ENCODE data around the gene OPCML. TPM values are rescaled to one million over a fixed set of nuclear protein-coding genes. Genes with fewer than 3 reads are reported as not detected.

OPCML gene
- total RNA-seq, 1 experiment from 2014 or later, result not detected

DNA sequence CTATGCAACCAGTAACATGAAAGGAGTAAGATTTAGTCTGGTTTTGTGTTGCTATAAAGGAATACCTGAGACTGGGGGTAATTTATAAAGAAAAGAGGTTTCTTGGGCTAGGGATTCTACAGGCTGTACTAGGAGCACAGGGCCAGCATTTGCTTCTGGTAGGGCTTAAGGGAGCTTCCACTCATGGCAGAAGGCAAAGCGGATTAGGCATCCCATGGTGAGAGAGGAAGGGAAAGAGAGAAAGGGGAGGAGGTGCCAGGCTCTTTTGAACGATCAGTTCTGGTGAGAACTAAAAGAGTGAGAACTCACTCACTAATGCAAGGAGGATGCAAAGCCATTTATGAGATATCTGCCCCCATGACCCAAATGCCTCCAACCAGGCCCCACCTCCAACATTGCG lies 283.2 kb downstream of the OPCML start:
- no peak for TF ChIP-seq EZH2 (IDR thresholded peaks at IDR 0.05; ENCODE audit: low read depth)
- TF ChIP-seq, protein P1, sequence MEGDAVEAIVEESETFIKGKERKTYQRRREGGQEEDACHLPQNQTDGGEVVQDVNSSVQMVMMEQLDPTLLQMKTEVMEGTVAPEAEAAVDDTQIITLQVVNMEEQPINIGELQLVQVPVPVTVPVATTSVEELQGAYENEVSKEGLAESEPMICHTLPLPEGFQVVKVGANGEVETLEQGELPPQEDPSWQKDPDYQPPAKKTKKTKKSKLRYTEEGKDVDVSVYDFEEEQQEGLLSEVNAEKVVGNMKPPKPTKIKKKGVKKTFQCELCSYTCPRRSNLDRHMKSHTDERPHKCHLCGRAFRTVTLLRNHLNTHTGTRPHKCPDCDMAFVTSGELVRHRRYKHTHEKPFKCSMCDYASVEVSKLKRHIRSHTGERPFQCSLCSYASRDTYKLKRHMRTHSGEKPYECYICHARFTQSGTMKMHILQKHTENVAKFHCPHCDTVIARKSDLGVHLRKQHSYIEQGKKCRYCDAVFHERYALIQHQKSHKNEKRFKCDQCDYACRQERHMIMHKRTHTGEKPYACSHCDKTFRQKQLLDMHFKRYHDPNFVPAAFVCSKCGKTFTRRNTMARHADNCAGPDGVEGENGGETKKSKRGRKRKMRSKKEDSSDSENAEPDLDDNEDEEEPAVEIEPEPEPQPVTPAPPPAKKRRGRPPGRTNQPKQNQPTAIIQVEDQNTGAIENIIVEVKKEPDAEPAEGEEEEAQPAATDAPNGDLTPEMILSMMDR (conservative IDR thresholded peaks at IDR 0.05), result no peak
- H3K4me2 ChIP-seq, result no peak overlapping the region
- no peak overlapping the region for H2AFZ ChIP-seq
- no peaks in the 10 kb centered on the region for H3K79me2 ChIP-seq (ENCODE audit: low read depth)
- no peak overlapping the region for H3K27ac ChIP-seq
- no peaks in the 10 kb centered on the region for H3K4me1 ChIP-seq (replicated peaks; ENCODE audit: insufficient read depth)
- H4K20me1 ChIP-seq (ENCODE audit: insufficient read depth), result no peaks in the 10 kb centered on the region
- intact Hi-C loops (cut with micrococcal nuclease; ENCODE audit: unreplicated experiment), result no loop called here
- H3K9me2 ChIP-seq (ENCODE audit: insufficient read depth), result no peaks in the 10 kb centered on the region
- ChIA-PET CTCF (no interaction called here), POLR2A (ENCODE audit: unreplicated experiment) (no interaction called here)
- BruUV-seq (replicated peaks), result no TSS peak
- no peaks in the 10 kb centered on the region for H3K27me3 ChIP-seq (ENCODE audit: insufficient read depth, low read depth)
- no peaks in the 10 kb centered on the region for H3K36me3 ChIP-seq (ENCODE audit: low read depth)
- no peaks in the 10 kb centered on the region for H3F3A ChIP-seq (ENCODE audit: insufficient read depth, low read depth)
- H3K4me3 ChIP-seq, result no peak overlapping the region
- no peak for DNase-seq
- H3K9me3 ChIP-seq (ENCODE audit: insufficient read depth, low read depth), result no peaks in the 10 kb centered on the region

GRCh38 chr11:133243832-133244231 lies 288.5 kb downstream of the OPCML start:
- DNase-seq, result no peak
- Histone ChIP-seq H4K20me1 (ENCODE audit: insufficient read depth) (no peaks in the 10 kb centered on the region), H3K79me2 (ENCODE audit: low read depth) (no peaks in the 10 kb centered on the region), H3K4me3 (no peak overlapping the region), H3K9me3 (ENCODE audit: insufficient read depth, low read depth) (no peaks in the 10 kb centered on the region), H3K36me3 (ENCODE audit: low read depth) (no peaks in the 10 kb centered on the region), H3F3A (ENCODE audit: insufficient read depth, low read depth) (no peaks in the 10 kb centered on the region), H3K27me3 (ENCODE audit: insufficient read depth, low read depth) (peaks cover 29% of the 10 kb centered on the region), H2AFZ (no peak overlapping the region), H3K27ac (no peak overlapping the region), H3K4me1 (replicated peaks; ENCODE audit: insufficient read depth) (no peaks in the 10 kb centered on the region), H3K9me2 (ENCODE audit: insufficient read depth) (no peaks in the 10 kb centered on the region), H3K4me2 (no peak overlapping the region)
- intact Hi-C loops (cut with micrococcal nuclease; ENCODE audit: unreplicated experiment), result no loop called here
- ChIA-PET CTCF (no interaction called here), POLR2A (ENCODE audit: unreplicated experiment) (no interaction called here)
- TF ChIP-seq, protein P1 (conservative IDR thresholded peaks at IDR 0.05), result no peak
- no peak for TF ChIP-seq EZH2 (IDR thresholded peaks at IDR 0.05; ENCODE audit: low read depth)
- BruUV-seq (replicated peaks), result no TSS peak

- H3K9me3 ChIP-seq (ENCODE audit: insufficient read depth, low read depth), result no peaks in the 10 kb centered on the region
- no TSS peak for BruUV-seq (replicated peaks)
- H3K79me2 ChIP-seq (ENCODE audit: low read depth), result no peaks in the 10 kb centered on the region
- H2AFZ ChIP-seq, result no peak overlapping the region
- H3K27me3 ChIP-seq (ENCODE audit: insufficient read depth, low read depth), result peaks cover 47% of the 10 kb centered on the region
- intact Hi-C loops (cut with micrococcal nuclease; ENCODE audit: unreplicated experiment), result no loop called here
- no peaks in the 10 kb centered on the region for H4K20me1 ChIP-seq (ENCODE audit: insufficient read depth)
- TF ChIP-seq EZH2 (IDR thresholded peaks at IDR 0.05; ENCODE audit: low read depth), result no peak
- TF ChIP-seq, protein P1 (conservative IDR thresholded peaks at IDR 0.05), result no peak
- no peak overlapping the region for H3K4me3 ChIP-seq
- H3K4me2 ChIP-seq, result no peak overlapping the region
- no peaks in the 10 kb centered on the region for H3F3A ChIP-seq (ENCODE audit: insufficient read depth, low read depth)
- no peaks in the 10 kb centered on the region for H3K36me3 ChIP-seq (ENCODE audit: low read depth)
- ChIA-PET CTCF (no interaction called here), POLR2A (ENCODE audit: unreplicated experiment) (no interaction called here)
- no peak for DNase-seq
- H3K9me2 ChIP-seq (ENCODE audit: insufficient read depth), result no peaks in the 10 kb centered on the region
- no peak overlapping the region for H3K27ac ChIP-seq
- no peaks in the 10 kb centered on the region for H3K4me1 ChIP-seq (replicated peaks; ENCODE audit: insufficient read depth)
Measured at GRCh38 chr11:133240908-133241655, 291.2 kb downstream of the OPCML start.

Data from PC-9 (cell line).